ENCODE data around the gene CRHR1. TPM values are rescaled to one million over a fixed set of nuclear protein-coding genes. Genes with fewer than 3 reads are reported as not detected.

Gene CRHR1
- total and polyA plus RNA-seq, 2 of the 4 experiments (the other 2 are of a cell fraction): not detected

- Histone ChIP-seq H2AK5ac (ENCODE audit: low read depth, low read length) (no peak overlapping the region), H2BK120ac (ENCODE audit: low read depth, low read length) (no peak overlapping the region), H3K56ac (ENCODE audit: extremely low read depth, insufficient read depth, low read length) (no peak overlapping the region), H3K4me1 (ENCODE audit: control insufficient read depth, insufficient read depth, low read length) (no peaks in the 10 kb centered on the region), H4K8ac (ENCODE audit: low read depth in 2 of 2, low read length in 2 of 2) (no peak overlapping the region), H3K36me3 (ENCODE audit: control insufficient read depth, insufficient read depth, low read length) (no peaks in the 10 kb centered on the region), H3K27ac (ENCODE audit: insufficient read depth, low read length) (no peak overlapping the region), H2AK9ac (replicated peaks; ENCODE audit: low read depth, low read length, poor library complexity) (no peak overlapping the region), H3K4me3 (ENCODE audit: insufficient read depth, low read depth, low read length) (no peak overlapping the region), H3K14ac (replicated peaks; ENCODE audit: low read depth, low read length) (no peak overlapping the region), H4K5ac (ENCODE audit: low read depth, low read length) (no peak overlapping the region), H2BK15ac (ENCODE audit: low read depth, low read length) (no peak overlapping the region), H3K18ac (ENCODE audit: low read depth, low read length) (no peak overlapping the region), H3K9me1 (ENCODE audit: insufficient read depth, low read length) (no peaks in the 10 kb centered on the region; the same call in 1 of the 2 replicates), H3K79me1 (ENCODE audit: low read depth in 1 of 2, low read length in 2 of 2) (no peaks in the 10 kb centered on the region), H3K23ac (ENCODE audit: low read depth, low read length) (no peak overlapping the region), H3K4ac (ENCODE audit: low read depth, low read length) (no peak overlapping the region), H3K9me3 (ENCODE audit: control insufficient read depth, insufficient read depth, low read length) (no peaks in the 10 kb centered on the region), H2BK5ac (ENCODE audit: low read depth, low read length, poor library complexity, severe bottlenecking) (no peak overlapping the region), H4K20me1 (ENCODE audit: insufficient read depth, low read length) (no peaks in the 10 kb centered on the region), H3K27me3 (ENCODE audit: control insufficient read depth, insufficient read depth, low read length) (peaks cover 18% of the 10 kb centered on the region), H3K4me2 (ENCODE audit: low read depth, low read length) (no peak overlapping the region), H4K91ac (ENCODE audit: insufficient read depth, low read depth, low read length) (no peak overlapping the region), H2BK20ac (ENCODE audit: low read depth, low read length) (no peak overlapping the region), H3K9ac (ENCODE audit: low read depth, low read length) (no peak overlapping the region), H2AFZ (replicated peaks; ENCODE audit: low read length, poor library complexity) (no peak overlapping the region)
- WGBS, 2 experiments (ENCODE audit: extremely low coverage in 2 of 2, insufficient read length in 1 of 2): 0% methylated on average over 1 of the region's 10 CpGs; no CpG with 5 or more reads in 1 of the 2 experiments
- TF ChIP-seq RAD21 (IDR thresholded peaks at IDR 0.05; ENCODE audit: low read length): no peak
- no peak for TF ChIP-seq RCOR1 (IDR thresholded peaks at IDR 0.05; ENCODE audit: insufficient replicate concordance, low read length)
- TF ChIP-seq CEBPB (IDR thresholded peaks at IDR 0.05; ENCODE audit: low read depth, low read length): no peak
- TF ChIP-seq NFE2L2 (IDR thresholded peaks at IDR 0.05; ENCODE audit: low read depth, low read length): no peak
- TF ChIP-seq MXI1 (IDR thresholded peaks at IDR 0.05; ENCODE audit: borderline replicate concordance, low read depth, low read length): no peak
- TF ChIP-seq SMC3 (IDR thresholded peaks at IDR 0.05; ENCODE audit: low read depth, low read length): no peak
- TF ChIP-seq CHD1 (IDR thresholded peaks at IDR 0.05; ENCODE audit: low read depth, low read length): no peak
- intact Hi-C loops (cut with micrococcal nuclease) (no loop called here), dilution Hi-C loops (cut with HindIII; ENCODE audit: low sequenced_read_pairs, unreplicated experiment) (no loop called here), in situ Hi-C loops (cut with MboI; ENCODE audit: low sequenced_read_pairs) (no loop called here)
- DNase-seq (no peak), ATAC-seq (ENCODE audit: low read depth) (no peak)
- ChIA-PET POLR2A (ENCODE audit: unreplicated experiment) (no interaction called here), CTCF (interaction anchor here (0.6 kb wide), 1 partner anchor 19 kb away, joined by 4 read pairs; no protein-coding TSS in a partner anchor)
- no TSS peak for BruUV-seq (replicated peaks)
Measured at GRCh38 chr17:45770632-45771270, 13.4 kb upstream of the CRHR1 start.
